A673 (cell line): Measurements from ENCODE around the gene SLC6A12.

ENCODE experiments used
- EZH2 ChIP-seq: fragments of 200-600 bp; sonication (generic); IDR thresholded peaks from 2 replicates; pipeline ENCODE4 v1.6.1; 2017; ENCODE audit warnings: borderline replicate concordance, low read depth, mild to moderate bottlenecking, mixed read lengths, antibody characterized with exemption, low read length; ENCODE audit not compliant: poor library complexity, severe bottlenecking
- TF ChIP-seq, protein P1 (sequence below): fragments of 300-800, 200-600 bp; sonication (generic); conservative IDR thresholded peaks from 2 replicates; pipeline ENCODE4 v1.5.1; 2017; ENCODE audit warnings: low read depth, mild to moderate bottlenecking, antibody characterized with exemption, low read length, moderate library complexity, mixed read lengths

GRCh38 chr12:230925-231671, 17.1 kb upstream of the SLC6A12 start:
- TF ChIP-seq, protein P1, sequence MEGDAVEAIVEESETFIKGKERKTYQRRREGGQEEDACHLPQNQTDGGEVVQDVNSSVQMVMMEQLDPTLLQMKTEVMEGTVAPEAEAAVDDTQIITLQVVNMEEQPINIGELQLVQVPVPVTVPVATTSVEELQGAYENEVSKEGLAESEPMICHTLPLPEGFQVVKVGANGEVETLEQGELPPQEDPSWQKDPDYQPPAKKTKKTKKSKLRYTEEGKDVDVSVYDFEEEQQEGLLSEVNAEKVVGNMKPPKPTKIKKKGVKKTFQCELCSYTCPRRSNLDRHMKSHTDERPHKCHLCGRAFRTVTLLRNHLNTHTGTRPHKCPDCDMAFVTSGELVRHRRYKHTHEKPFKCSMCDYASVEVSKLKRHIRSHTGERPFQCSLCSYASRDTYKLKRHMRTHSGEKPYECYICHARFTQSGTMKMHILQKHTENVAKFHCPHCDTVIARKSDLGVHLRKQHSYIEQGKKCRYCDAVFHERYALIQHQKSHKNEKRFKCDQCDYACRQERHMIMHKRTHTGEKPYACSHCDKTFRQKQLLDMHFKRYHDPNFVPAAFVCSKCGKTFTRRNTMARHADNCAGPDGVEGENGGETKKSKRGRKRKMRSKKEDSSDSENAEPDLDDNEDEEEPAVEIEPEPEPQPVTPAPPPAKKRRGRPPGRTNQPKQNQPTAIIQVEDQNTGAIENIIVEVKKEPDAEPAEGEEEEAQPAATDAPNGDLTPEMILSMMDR, result no peak
- TF ChIP-seq EZH2, result no peak
